Activated CD4-positive, alpha-beta T cell treated with anti-CD3 and anti-CD28 coated beads, Interleukin-10, Interleukin-2, amounts not matched to agents 100 ng/mL and 50 ng/mL, durations not matched to agents 16 hours and 8 hours (primary cell): Measurements from ENCODE around the gene PATL2.
A peak's percentile ranks its signal among the peaks of the same experiment; 100 is the strongest.
"Not testable (repeated sequence)": the region's sequence is repeated elsewhere in the genome, so short reads cannot be mapped to it uniquely, and the experiment has no call there.

ENCODE experiments used
- DNase-seq: peaks from one replicate; pipeline ENCODE4 v3.0.0-alpha.2; 2020

PATL2 gene

GRCh38 chr15:44636976-44637375 is 74.1 kb downstream of the PATL2 start:
- DNase-seq = no peak

DNA sequence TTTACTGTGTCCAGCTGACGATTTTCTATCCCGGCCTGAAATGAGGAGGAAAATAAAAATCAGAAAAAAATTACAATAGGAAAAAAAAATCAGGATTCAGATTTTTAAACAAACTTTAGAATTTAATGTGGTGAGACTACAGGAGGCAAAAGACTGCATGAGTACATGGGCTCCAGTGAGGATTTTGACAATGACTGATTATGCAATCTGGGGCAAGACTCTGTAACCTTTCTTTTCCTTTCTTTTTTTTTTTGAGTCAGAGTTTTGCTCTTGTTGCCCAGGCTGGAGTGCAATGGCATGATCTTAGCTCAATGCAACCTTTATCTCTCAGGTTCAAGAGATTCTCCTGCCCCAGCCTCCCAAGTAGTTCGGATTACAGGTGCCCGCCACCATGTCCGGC is 77.5 kb downstream of the PATL2 start:
- peak; percentile 74 for DNase-seq

DNA sequence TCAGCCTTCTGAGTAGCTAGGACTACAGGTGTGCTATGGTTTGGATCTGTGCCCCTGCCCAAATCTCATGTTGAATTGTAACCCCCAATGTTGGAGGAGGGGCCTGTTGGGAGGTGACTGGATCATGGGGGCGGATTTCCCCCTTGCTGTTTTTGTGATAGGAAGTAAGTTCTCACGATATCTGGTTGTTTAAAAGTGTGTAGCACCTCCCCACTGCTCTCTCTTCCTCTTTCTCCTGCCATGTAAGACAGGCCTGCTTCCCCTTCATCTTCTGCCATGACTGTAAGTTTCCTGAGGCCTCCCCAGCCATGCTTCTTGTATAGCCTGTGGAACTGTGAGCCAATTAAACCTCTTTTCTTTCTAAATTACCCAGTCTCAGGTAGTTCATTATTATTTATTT is 85.8 kb downstream of the PATL2 start:
- DNase-seq = not testable (repeated sequence)

- DNase-seq = peak; percentile 21
These were observed 87.9 kb downstream of the PATL2 start for GRCh38 chr15:44623178-44623577.

- no peak for DNase-seq
These were observed 91.0 kb downstream of the PATL2 start for GRCh38 chr15:44620081-44620480.

DNA sequence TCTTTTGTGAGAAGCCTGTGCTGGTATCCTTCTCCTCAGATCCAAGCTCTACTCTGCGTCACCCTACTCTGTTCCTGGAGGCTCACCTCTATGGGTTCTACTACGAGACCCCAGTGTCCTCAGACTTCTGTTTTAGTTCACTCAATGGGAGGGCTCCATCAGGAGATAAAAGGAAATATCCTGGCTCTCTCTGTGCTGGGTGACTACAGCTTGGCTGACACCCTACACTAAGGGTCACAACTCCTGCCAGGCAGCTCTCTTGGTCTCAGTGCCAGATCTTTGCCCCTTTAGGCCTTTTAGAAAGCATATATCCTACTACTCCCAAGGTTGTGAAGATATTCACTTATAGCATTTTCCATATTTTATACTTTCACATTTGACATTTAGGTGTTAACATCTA is 94.1 kb downstream of the PATL2 start:
- DNase-seq = no peak
